ENCODE results near the gene PTOV1. TPM values are rescaled to one million over a fixed set of nuclear protein-coding genes. Genes with fewer than 3 reads are reported as not detected.
A peak's percentile ranks its signal among the peaks of the same experiment; 100 is the strongest.

The PTOV1 gene
- total and polyA plus RNA-seq, 10 of the 15 experiments (the other 5 are each of a cell fraction or from before 2014, with no cell fraction given): 3.2 to 83.5 (median 22.3) TPM

GRCh38 chr19:49817964-49818648 lies 32.9 kb upstream of the PTOV1 start, which contains the start of gene MED25 (continued):
- no peak for TF ChIP-seq PRDM15 (CRISPR knock-in tag; IDR thresholded peaks at IDR 0.05)
- no peak for TF ChIP-seq RCOR1 (conservative IDR thresholded peaks at IDR 0.05; ENCODE audit: low read depth, low read length)
- TF ChIP-seq SIX5 (IDR thresholded peaks at IDR 0.05; ENCODE audit: low read depth, low read length, severe bottlenecking): peak; percentile 72
- 0 out of 2 replicates have a peak, but pooled peaks have one; percentile 51 for TF ChIP-seq GATAD2B (conservative IDR thresholded peaks at IDR 0.05; ENCODE audit: low read depth)
- no peak for TF ChIP-seq CUX1 (IDR thresholded peaks at IDR 0.05; ENCODE audit: insufficient replicate concordance, low read depth, low read length)
- peak; percentile 33; the same call in 1 of the 3 replicates for TF ChIP-seq POU2F2 (IDR thresholded peaks at IDR 0.05; ENCODE audit: borderline replicate concordance, low read depth, low read length)
- no peak for TF ChIP-seq ZBTB11 (CRISPR knock-in tag; IDR thresholded peaks at IDR 0.05)
- TF ChIP-seq LARP7 (IDR thresholded peaks at IDR 0.05): peak; percentile 88
- peak; percentile 33; the same call in 1 of the 2 replicates for TF ChIP-seq PAX5 (IDR thresholded peaks at IDR 0.05; ENCODE audit: borderline replicate concordance, low read depth, low read length)
- no peak for TF ChIP-seq SREBF1 (IDR thresholded peaks at IDR 0.05; ENCODE audit: low read length)
- TF ChIP-seq CBX5 (IDR thresholded peaks at IDR 0.05; ENCODE audit: low read depth): no peak
- 0 out of 2 replicates have a peak, but pooled peaks have one; percentile 11 for TF ChIP-seq CHD2 (IDR thresholded peaks at IDR 0.05; ENCODE audit: borderline replicate concordance, low read depth, low read length)
- TF ChIP-seq PKNOX1 (IDR thresholded peaks at IDR 0.05): no peak
- TF ChIP-seq NR2C2 (IDR thresholded peaks at IDR 0.05; ENCODE audit: borderline replicate concordance, control insufficient read depth, insufficient read length, low read depth): no peak
- TF ChIP-seq DPF2 (IDR thresholded peaks at IDR 0.05): peak; percentile 51
- no peak; the same call in 1 of the 2 replicates for TF ChIP-seq MXI1 (IDR thresholded peaks at IDR 0.05; ENCODE audit: low read depth, low read length)

Data from GM12878 (cell line).